Stimulated activated effector memory CD8-positive, alpha-beta T cell treated with anti-CD3 and anti-CD28 coated beads, Interleukin-12 subunit alpha, Interleukin-12 subunit beta, amount 100 ng/mL, for 72 hours (primary cell): ENCODE results near the gene SYNDIG1.

Experiments used
- ATAC-seq: fragments of 150-1000 bp; cut with Tn5 transposase; 2 replicates; pipeline ENCODE4 v1.10.0; 2021
- DNase-seq, 2 donors: peaks; one replicate each; pipeline ENCODE4 v3.0.0; 2021 to 2022; ENCODE audit warnings: low spot score in 2 of 2
- H3K27ac Mint-ChIP-seq: one replicate; pipeline ENCODE4 v1.8.0; 2022; ENCODE audit warnings: mild to moderate bottlenecking, mixed read lengths
- H3K36me3 Mint-ChIP-seq: one replicate; pipeline ENCODE4 v1.8.0; 2022; ENCODE audit warnings: mild to moderate bottlenecking, mixed read lengths
- H3K4me1 Mint-ChIP-seq: one replicate; pipeline ENCODE4 v1.8.0; 2022; ENCODE audit warnings: mixed read lengths
- H3K4me3 Mint-ChIP-seq: one replicate; pipeline ENCODE4 v1.8.0; 2022; ENCODE audit warnings: mild to moderate bottlenecking, mixed read lengths
- H3K9me3 Mint-ChIP-seq: one replicate; pipeline ENCODE4 v1.8.0; 2022; ENCODE audit warnings: mixed read lengths

The SYNDIG1 gene

DNA sequence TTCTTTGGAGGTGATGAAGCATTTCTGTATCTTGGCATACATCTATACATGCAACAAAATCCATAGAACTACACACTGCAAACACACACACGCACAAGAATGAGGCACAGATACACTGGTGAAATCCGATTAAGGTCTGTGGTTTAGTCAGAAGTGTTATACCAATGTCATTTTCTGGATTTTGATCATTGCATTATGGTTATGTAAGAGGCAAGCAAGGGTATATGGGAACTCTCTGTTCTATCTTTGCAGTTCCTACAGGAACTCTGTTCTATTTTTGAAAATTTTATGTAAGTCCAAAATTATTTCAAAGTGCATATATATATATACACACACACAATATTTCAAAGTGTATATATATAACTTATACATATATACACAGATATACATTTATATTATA is 101.7 kb downstream of the SYNDIG1 start:
- H3K27ac Mint-ChIP-seq = no peak overlapping the region
- no peaks in the 10 kb centered on the region for H3K36me3 Mint-ChIP-seq
- H3K4me1 Mint-ChIP-seq = no peaks in the 10 kb centered on the region
- DNase-seq = no peak
- no peak for ATAC-seq
- H3K9me3 Mint-ChIP-seq = no peaks in the 10 kb centered on the region
- H3K4me3 Mint-ChIP-seq = no peak overlapping the region

- H3K4me3 Mint-ChIP-seq = no peak overlapping the region
- DNase-seq (no peak), ATAC-seq (no peak)
- H3K4me1 Mint-ChIP-seq = no peaks in the 10 kb centered on the region
- H3K27ac Mint-ChIP-seq = no peak overlapping the region
- H3K9me3 Mint-ChIP-seq = no peaks in the 10 kb centered on the region
- no peaks in the 10 kb centered on the region for H3K36me3 Mint-ChIP-seq
These were observed 102.7 kb downstream of the SYNDIG1 start for GRCh38 chr20:24572140-24572539.

- H3K4me3 Mint-ChIP-seq = no peak overlapping the region
- H3K4me1 Mint-ChIP-seq = no peaks in the 10 kb centered on the region
- DNase-seq (no peak), ATAC-seq (no peak)
- no peaks in the 10 kb centered on the region for H3K9me3 Mint-ChIP-seq
- no peak overlapping the region for H3K27ac Mint-ChIP-seq
- H3K36me3 Mint-ChIP-seq = no peaks in the 10 kb centered on the region
These were observed 103.4 kb downstream of the SYNDIG1 start for GRCh38 chr20:24572862-24573261.

GRCh38 chr20:24573557-24573956 is 104.1 kb downstream of the SYNDIG1 start:
- H3K4me3 Mint-ChIP-seq = no peak overlapping the region
- H3K27ac Mint-ChIP-seq = no peak overlapping the region
- no peak for ATAC-seq

DNA sequence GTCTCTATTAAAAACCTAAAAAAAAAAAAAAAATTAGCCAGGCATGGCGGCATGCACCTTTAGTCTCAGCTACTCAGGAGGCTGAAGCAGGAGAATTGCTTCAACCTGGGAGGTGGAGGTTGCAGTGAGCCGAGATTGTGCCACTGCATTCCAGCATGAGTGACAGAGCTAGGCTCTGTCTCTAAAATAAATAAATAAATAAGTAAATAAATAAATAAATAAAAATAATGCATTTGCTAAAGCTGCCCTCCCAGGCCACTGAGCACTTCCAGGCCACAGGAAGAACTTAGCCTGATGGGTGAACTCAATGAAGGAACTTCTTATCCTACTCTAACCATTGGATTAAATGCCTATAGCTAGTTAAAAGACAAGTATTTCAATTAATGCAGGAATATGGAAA is 104.9 kb downstream of the SYNDIG1 start:
- H3K27ac Mint-ChIP-seq = no peak overlapping the region
- ATAC-seq (no peak), DNase-seq (no peak)
- no peaks in the 10 kb centered on the region for H3K4me1 Mint-ChIP-seq
- H3K4me3 Mint-ChIP-seq = no peak overlapping the region
- no peaks in the 10 kb centered on the region for H3K9me3 Mint-ChIP-seq
- H3K36me3 Mint-ChIP-seq = no peaks in the 10 kb centered on the region

More at GRCh38 chr20:24573557-24573956, 104.1 kb downstream of the SYNDIG1 start:
- Mint-ChIP-seq H3K36me3 (no peaks in the 10 kb centered on the region), H3K4me1 (no peaks in the 10 kb centered on the region), H3K9me3 (no peaks in the 10 kb centered on the region)
- no peak for DNase-seq

GRCh38 chr20:24574797-24575196 is 105.4 kb downstream of the SYNDIG1 start:
- DNase-seq (no peak), ATAC-seq (no peak)
- H3K36me3 Mint-ChIP-seq = no peaks in the 10 kb centered on the region
- no peaks in the 10 kb centered on the region for H3K9me3 Mint-ChIP-seq
- no peak overlapping the region for H3K4me3 Mint-ChIP-seq
- H3K27ac Mint-ChIP-seq = no peak overlapping the region
- H3K4me1 Mint-ChIP-seq = no peaks in the 10 kb centered on the region

DNA sequence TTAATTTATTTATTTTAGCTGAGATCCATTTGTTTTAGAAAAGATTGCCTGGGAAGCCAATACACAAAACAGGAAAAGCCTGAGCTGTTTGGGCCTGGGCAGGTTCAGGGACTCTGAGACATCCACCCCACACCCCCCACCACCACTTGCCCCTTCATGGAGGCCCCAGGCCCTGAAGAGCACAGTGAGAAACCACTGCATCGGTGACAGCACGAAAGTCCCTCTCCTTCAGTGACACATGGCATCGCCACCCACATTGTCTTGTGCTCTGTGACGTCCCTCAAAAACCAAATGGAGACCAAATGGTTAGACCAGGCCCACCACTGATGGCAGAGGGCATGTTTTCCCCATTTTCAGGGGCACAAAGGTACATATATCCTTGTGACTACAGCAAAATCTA is 106.4 kb downstream of the SYNDIG1 start:
- Mint-ChIP-seq H3K4me3 (no peak overlapping the region), H3K4me1 (no peaks in the 10 kb centered on the region), H3K36me3 (no peaks in the 10 kb centered on the region), H3K27ac (no peak overlapping the region), H3K9me3 (no peaks in the 10 kb centered on the region)
- ATAC-seq (no peak), DNase-seq (no peak)

DNA sequence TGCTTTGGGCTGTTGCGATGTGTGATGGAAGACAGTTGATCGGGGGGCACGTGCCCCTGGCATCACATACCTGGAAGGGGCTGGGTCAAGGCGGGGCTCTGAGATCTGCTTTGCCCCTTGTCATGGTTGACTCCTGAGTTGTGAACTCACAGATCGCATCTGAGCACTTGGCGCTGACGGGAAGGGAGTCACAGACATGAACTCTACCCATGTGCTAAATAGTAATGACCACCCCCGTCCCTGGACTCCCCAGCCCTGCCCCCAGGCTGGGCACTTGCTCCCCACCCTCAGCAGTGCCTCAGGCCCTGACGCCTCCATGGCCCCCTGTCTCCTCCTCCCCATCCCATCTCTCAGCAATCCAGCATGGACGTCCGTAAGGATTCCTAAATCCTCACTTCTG is 107.0 kb downstream of the SYNDIG1 start:
- Mint-ChIP-seq H3K9me3 (no peaks in the 10 kb centered on the region), H3K4me1 (no peaks in the 10 kb centered on the region), H3K4me3 (no peak overlapping the region), H3K36me3 (no peaks in the 10 kb centered on the region), H3K27ac (no peak overlapping the region)
- no peak for DNase-seq
- no peak for ATAC-seq

DNA sequence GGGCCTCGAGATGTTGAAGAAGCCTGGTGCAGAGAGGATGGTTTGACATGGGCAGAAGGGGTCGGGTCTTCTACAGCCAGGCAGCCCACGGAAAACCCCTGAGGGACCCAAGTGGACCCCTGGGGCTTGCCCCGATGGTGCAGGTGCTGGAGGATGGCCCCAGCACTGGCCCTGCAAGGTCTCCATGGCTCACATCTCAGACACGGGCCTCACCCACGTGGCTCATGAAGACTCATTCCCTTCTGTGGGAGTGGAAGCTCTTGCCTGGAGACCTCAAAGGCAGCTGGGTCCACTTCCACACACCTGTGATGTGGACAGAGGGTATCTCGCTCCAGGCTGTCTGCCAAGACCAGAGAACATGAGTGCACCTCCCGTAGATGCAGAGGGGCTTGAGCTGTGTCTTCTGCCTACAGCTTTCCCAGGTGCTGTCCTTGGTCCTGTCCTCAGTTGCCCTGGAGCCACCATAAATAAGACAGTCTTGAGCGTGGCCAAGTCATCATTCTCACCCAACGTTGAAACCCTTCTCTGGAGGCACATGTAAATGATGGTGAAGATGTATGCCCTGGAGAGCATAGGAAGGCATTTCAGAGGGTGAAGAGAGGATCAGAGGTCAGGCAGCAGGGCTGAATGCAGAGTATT is 108.0 kb downstream of the SYNDIG1 start:
- Mint-ChIP-seq H3K4me3 (no peak overlapping the region), H3K27ac (no peak overlapping the region), H3K36me3 (no peaks in the 10 kb centered on the region), H3K4me1 (no peaks in the 10 kb centered on the region), H3K9me3 (no peaks in the 10 kb centered on the region)
- DNase-seq = no peak
- ATAC-seq = no peak

DNA sequence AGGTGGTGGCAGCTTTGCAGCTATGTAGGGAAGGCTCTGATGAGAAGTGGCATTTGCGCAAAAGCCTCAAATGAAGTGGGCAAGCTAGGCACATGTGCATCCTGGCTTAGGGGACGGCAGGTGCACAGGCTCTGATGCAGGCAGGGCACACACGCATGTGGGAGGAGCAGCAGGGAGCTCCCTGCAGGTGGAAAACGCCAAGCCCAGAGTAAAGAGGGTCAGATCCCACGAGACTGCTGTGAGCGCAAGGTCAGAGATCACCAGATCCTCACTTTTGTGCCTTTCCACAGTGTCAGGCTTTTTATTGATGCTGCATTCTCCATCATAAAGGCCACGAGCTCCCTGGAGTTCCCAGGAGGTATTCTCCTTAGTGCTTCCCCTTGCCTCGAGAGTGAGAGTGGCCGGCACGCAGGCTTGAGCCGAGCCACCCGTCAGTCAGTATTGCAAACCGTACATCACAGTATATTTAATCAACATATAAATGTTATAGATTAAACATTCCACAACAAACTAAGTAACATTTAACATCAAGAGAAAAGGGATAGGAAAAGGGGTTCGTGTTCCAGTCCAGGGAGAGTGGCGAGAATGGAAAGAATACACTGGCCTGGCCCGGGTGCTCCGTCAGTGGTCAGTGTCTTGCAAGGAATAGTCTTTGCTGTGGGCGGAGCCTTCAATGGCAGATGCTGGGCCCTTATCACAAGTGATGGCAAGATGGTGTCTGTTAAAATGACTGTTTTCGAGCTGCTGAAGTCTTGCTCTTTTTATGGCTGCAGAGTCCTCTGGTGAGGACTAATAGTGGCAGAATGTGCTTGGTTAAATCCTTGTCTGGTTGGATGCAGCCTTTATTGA is 109.4 kb downstream of the SYNDIG1 start:
- Mint-ChIP-seq H3K9me3 (no peaks in the 10 kb centered on the region), H3K4me3 (no peak overlapping the region), H3K27ac (no peak overlapping the region), H3K4me1 (no peaks in the 10 kb centered on the region), H3K36me3 (no peaks in the 10 kb centered on the region)
- ATAC-seq = no peak
- no peak for DNase-seq

DNA sequence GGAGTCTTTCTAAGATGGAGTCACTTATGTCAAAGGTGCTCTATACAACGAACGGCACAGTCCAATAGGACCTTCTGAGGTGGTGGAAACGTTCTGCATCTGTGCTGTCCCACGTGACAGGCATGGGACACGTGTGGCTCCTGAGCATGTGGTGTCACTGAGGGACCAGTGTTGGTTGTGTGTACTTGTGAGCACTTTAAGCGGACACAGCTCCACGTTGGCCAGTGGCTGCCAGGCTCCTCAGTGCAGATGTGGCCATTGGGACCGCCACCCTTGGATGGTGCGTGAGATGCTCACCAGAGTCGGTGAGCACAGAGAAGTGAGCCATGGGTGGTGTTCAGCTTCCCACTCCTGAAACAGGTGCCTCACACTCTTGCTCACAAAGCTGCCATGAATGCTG is 110.0 kb downstream of the SYNDIG1 start:
- DNase-seq (no peak), ATAC-seq (no peak)
- H3K4me3 Mint-ChIP-seq = no peak overlapping the region
- H3K4me1 Mint-ChIP-seq = no peaks in the 10 kb centered on the region
- H3K9me3 Mint-ChIP-seq = no peaks in the 10 kb centered on the region
- H3K27ac Mint-ChIP-seq = no peak overlapping the region
- H3K36me3 Mint-ChIP-seq = no peaks in the 10 kb centered on the region

DNA sequence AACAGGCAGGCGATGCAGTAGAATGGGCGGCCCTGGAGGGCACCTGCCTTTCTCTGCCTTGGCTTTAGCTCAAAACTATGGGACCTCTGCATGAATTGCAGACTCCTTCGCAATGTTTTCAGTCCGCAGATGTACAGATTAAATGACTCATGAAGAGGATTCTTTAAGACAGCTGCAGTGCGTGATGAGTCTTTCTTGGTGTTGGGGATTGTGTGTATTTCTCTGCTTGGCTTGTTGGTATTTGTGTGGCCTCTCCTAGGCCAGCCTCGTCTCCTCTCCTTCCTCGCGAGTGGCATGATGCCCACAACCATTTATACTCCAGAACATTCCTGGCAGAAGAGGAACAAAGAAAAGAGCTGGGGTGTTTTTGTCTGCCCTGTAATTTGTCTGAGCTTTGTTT is 110.6 kb downstream of the SYNDIG1 start:
- Mint-ChIP-seq H3K36me3 (no peaks in the 10 kb centered on the region), H3K27ac (no peak overlapping the region), H3K4me3 (no peak overlapping the region), H3K9me3 (no peaks in the 10 kb centered on the region), H3K4me1 (no peaks in the 10 kb centered on the region)
- DNase-seq (no peak), ATAC-seq (no peak)

DNA sequence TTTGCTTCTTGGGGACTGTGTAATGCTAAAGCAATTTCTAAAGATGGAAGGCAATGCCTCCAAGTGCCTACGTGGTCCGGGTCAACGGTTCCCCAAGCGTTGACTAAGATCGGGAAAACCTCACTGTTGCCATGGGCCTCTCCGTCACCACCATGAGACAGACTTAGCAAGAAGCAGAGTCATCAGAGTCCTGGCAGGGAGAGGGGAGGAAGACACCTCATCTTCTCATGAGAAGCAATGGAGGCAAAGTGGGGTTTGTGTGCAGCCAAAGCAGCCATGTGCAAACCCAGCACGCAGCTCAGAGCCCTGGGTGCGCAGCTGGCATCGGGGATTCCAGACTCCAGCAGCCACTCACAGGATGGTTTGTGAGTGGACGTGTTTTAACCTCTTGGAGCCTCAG is 111.4 kb downstream of the SYNDIG1 start:
- H3K9me3 Mint-ChIP-seq = no peaks in the 10 kb centered on the region
- ATAC-seq = no peak
- H3K4me1 Mint-ChIP-seq = no peaks in the 10 kb centered on the region
- H3K4me3 Mint-ChIP-seq = no peak overlapping the region
- H3K27ac Mint-ChIP-seq = no peak overlapping the region
- no peaks in the 10 kb centered on the region for H3K36me3 Mint-ChIP-seq
- DNase-seq = no peak

DNA sequence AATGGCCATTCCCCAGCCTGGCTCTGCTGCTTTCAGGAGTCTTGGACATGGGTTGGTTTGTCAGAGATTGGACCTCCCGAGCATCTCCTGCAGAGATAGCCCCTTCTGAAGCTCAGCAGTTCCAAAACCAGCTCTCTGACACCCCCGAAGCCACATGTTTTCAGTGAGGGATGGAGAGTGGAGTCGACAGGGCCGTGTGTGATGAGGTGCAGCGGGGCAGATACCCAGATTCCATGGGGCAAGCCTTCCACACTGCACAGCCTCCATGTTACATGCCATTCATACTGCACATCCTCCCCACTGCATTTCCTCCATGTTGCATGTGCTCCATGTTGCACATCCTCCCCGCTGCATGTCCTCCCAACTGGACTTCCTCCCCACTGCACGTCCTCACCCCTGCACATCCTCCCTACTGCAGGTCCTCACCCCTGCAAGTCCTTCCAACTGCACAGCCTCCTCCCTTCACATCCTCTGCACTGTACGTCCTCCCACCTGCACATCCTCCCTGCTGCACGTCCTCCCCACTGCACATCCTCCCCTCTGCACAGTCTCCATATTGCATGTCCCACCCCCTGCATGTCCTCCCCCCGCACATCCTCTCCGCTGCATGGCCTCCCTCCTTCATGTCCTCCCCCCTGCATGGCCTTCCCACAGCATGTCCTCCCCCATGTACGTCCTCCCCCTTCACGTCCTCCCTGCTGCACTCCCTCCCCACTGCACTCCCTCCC is 112.2 kb downstream of the SYNDIG1 start:
- Mint-ChIP-seq H3K27ac (no peak overlapping the region), H3K9me3 (no peaks in the 10 kb centered on the region), H3K4me3 (no peak overlapping the region), H3K4me1 (no peaks in the 10 kb centered on the region), H3K36me3 (no peaks in the 10 kb centered on the region)
- DNase-seq = no peak
- ATAC-seq = no peak

GRCh38 chr20:24582373-24583168 is 113.1 kb downstream of the SYNDIG1 start:
- H3K36me3 Mint-ChIP-seq = no peaks in the 10 kb centered on the region
- ATAC-seq (no peak), DNase-seq (no peak)
- H3K4me1 Mint-ChIP-seq = no peaks in the 10 kb centered on the region
- no peak overlapping the region for H3K4me3 Mint-ChIP-seq
- no peaks in the 10 kb centered on the region for H3K9me3 Mint-ChIP-seq
- H3K27ac Mint-ChIP-seq = no peak overlapping the region
